SK-N-SH treated with all-trans-retinoic acid at 6 μM for 48 hours (cell line): ENCODE results near the gene ABCC1.

Source experiments
- ATAC-seq: fragments of 200-7000 bp; cut with Tn5 transposase; 3 replicates; pipeline ENCODE4 v1.9.1; 2020; ENCODE audit warnings: mild to moderate bottlenecking, moderate library complexity
- ARNTL ChIP-seq: fragments of 450-650 bp; formaldehyde crosslinking; IDR thresholded peaks from 2 replicates; pipeline ENCODE4 v1.5.0; 2020; ENCODE audit warnings: low read depth, mild to moderate bottlenecking, moderate library complexity, borderline replicate concordance
- BACH2 ChIP-seq: fragments of 250-450 bp; sonication (Bioruptor Pico); IDR thresholded peaks from 2 replicates; pipeline ENCODE4 v1.9.0; 2021; ENCODE audit warnings: mild to moderate bottlenecking, borderline replicate concordance
- CSDC2 ChIP-seq: fragments of 250-450 bp; sonication (Bioruptor Pico); IDR thresholded peaks from 2 replicates; pipeline ENCODE4 v1.5.0; 2020; ENCODE audit warnings: mild to moderate bottlenecking, moderate library complexity
- ESRRG ChIP-seq: fragments of 250-450 bp; sonication (Bioruptor Pico); IDR thresholded peaks from 2 replicates; pipeline ENCODE4 v1.6.1; 2021; ENCODE audit warnings: mild to moderate bottlenecking
- GLIS3 ChIP-seq: fragments of 250-450 bp; sonication (Bioruptor Pico); IDR thresholded peaks from 2 replicates; pipeline ENCODE4 v1.5.0; 2020; ENCODE audit warnings: mild to moderate bottlenecking, moderate library complexity
- ISL1 ChIP-seq: fragments of 250-450 bp; sonication (Bioruptor Pico); IDR thresholded peaks from 2 replicates; pipeline ENCODE4 v2.1.2; 2022; ENCODE audit warnings: mild to moderate bottlenecking, moderate library complexity
- OSR1 ChIP-seq: fragments of 250-450 bp; sonication (Bioruptor Pico); IDR thresholded peaks from 2 replicates; pipeline ENCODE4 v1.8.0; 2022; ENCODE audit warnings: moderate library complexity, mild to moderate bottlenecking, inconsistent platforms
- PPARA ChIP-seq: fragments of 250-450 bp; sonication (Bioruptor Pico); IDR thresholded peaks from 2 replicates; pipeline ENCODE4 v1.5.0; 2020; ENCODE audit warnings: mild to moderate bottlenecking, borderline replicate concordance
- RARB ChIP-seq: fragments of 250-450 bp; sonication (Bioruptor Pico); IDR thresholded peaks from 2 replicates; pipeline ENCODE4 v1.8.0; 2021; ENCODE audit warnings: mild to moderate bottlenecking, moderate library complexity
- SNAI2 ChIP-seq: fragments of 250-450 bp; sonication (Bioruptor Pico); IDR thresholded peaks from 2 replicates; pipeline ENCODE4 v1.5.0; 2020; ENCODE audit warnings: mild to moderate bottlenecking, moderate library complexity
- TCF4 ChIP-seq: fragments of 250-450 bp; sonication (Bioruptor Pico); IDR thresholded peaks from 2 replicates; pipeline ENCODE4 v1.8.0; 2021; ENCODE audit warnings: mild to moderate bottlenecking, moderate library complexity, borderline replicate concordance
- TSHZ2 ChIP-seq: fragments of 250-450 bp; sonication (Bioruptor Pico); IDR thresholded peaks from 2 replicates; pipeline ENCODE4 v1.5.0; 2020; ENCODE audit warnings: mild to moderate bottlenecking, moderate library complexity
- ZC3H10 ChIP-seq: fragments of 250-450 bp; sonication (Bioruptor Pico); IDR thresholded peaks from 2 replicates; pipeline ENCODE4 v1.5.1; 2021; ENCODE audit warnings: mild to moderate bottlenecking, moderate library complexity
- ZFP3 ChIP-seq: fragments of 250-450 bp; sonication (Bioruptor Pico); IDR thresholded peaks from 2 replicates; pipeline ENCODE4 v1.5.0; 2020; ENCODE audit warnings: mild to moderate bottlenecking, moderate library complexity
- ZFP30 ChIP-seq: fragments of 450-650 bp; formaldehyde crosslinking; IDR thresholded peaks from 2 replicates; pipeline ENCODE4 v1.5.0; 2022; ENCODE audit warnings: mild to moderate bottlenecking, moderate library complexity
- ZNF70 ChIP-seq: fragments of 450-650 bp; formaldehyde crosslinking; IDR thresholded peaks from 2 replicates; pipeline ENCODE4 v1.5.0; 2020; ENCODE audit warnings: mild to moderate bottlenecking, moderate library complexity
- ZNF8 ChIP-seq: fragments of 450-650 bp; formaldehyde crosslinking; IDR thresholded peaks from 2 replicates; pipeline ENCODE4 v1.5.0; 2020; ENCODE audit warnings: mild to moderate bottlenecking, moderate library complexity
- TF ChIP-seq, protein P1 (sequence below): fragments of 250-450 bp; sonication (Bioruptor Pico); IDR thresholded peaks from 2 replicates; pipeline ENCODE4 v1.8.0; 2021; ENCODE audit warnings: low read depth, mild to moderate bottlenecking, moderate library complexity, borderline replicate concordance
- TF ChIP-seq, protein P2 (sequence below): fragments of 250-450 bp; sonication (Bioruptor Pico); IDR thresholded peaks from 2 replicates; pipeline ENCODE4 v1.5.1; 2021; ENCODE audit warnings: mild to moderate bottlenecking, moderate library complexity
- TF ChIP-seq, protein P3 (sequence below): fragments of 250-450 bp; sonication (Bioruptor Pico); IDR thresholded peaks from 2 replicates; pipeline ENCODE4 v1.8.0; 2020; ENCODE audit warnings: mild to moderate bottlenecking, moderate library complexity, borderline replicate concordance
- TF ChIP-seq, protein P4 (sequence below): fragments of 250-450 bp; sonication (Bioruptor Pico); IDR thresholded peaks from 2 replicates; pipeline ENCODE4 v1.5.1; 2020; ENCODE audit warnings: low read depth, mild to moderate bottlenecking, moderate library complexity

ABCC1 gene

GRCh38 chr16:16138034-16138635, 188.7 kb downstream of the ABCC1 start:
- TF ChIP-seq SNAI2 (CRISPR knock-in tag) (no peak), TSHZ2 (CRISPR knock-in tag) (no peak), ISL1 (CRISPR knock-in tag) (no peak), TCF4 (CRISPR knock-in tag) (no peak), BACH2 (CRISPR knock-in tag) (no peak), ZNF70 (CRISPR knock-in tag) (no peak), OSR1 (CRISPR knock-in tag) (no peak), ESRRG (no peak), ZFP30 (CRISPR knock-in tag) (no peak)
- TF ChIP-seq, protein P1, sequence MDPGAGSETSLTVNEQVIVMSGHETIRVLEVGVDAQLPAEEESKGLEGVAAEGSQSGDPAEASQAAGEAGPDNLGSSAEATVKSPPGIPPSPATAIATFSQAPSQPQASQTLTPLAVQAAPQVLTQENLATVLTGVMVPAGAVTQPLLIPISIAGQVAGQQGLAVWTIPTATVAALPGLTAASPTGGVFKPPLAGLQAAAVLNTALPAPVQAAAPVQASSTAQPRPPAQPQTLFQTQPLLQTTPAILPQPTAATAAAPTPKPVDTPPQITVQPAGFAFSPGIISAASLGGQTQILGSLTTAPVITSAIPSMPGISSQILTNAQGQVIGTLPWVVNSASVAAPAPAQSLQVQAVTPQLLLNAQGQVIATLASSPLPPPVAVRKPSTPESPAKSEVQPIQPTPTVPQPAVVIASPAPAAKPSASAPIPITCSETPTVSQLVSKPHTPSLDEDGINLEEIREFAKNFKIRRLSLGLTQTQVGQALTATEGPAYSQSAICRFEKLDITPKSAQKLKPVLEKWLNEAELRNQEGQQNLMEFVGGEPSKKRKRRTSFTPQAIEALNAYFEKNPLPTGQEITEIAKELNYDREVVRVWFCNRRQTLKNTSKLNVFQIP: no peak
- TF ChIP-seq, protein P2, sequence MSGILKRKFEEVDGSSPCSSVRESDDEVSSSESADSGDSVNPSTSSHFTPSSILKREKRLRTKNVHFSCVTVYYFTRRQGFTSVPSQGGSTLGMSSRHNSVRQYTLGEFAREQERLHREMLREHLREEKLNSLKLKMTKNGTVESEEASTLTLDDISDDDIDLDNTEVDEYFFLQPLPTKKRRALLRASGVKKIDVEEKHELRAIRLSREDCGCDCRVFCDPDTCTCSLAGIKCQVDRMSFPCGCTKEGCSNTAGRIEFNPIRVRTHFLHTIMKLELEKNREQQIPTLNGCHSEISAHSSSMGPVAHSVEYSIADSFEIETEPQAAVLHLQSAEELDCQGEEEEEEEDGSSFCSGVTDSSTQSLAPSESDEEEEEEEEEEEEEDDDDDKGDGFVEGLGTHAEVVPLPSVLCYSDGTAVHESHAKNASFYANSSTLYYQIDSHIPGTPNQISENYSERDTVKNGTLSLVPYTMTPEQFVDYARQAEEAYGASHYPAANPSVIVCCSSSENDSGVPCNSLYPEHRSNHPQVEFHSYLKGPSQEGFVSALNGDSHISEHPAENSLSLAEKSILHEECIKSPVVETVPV (CRISPR knock-in tag): no peak
- TF ChIP-seq, protein P3, sequence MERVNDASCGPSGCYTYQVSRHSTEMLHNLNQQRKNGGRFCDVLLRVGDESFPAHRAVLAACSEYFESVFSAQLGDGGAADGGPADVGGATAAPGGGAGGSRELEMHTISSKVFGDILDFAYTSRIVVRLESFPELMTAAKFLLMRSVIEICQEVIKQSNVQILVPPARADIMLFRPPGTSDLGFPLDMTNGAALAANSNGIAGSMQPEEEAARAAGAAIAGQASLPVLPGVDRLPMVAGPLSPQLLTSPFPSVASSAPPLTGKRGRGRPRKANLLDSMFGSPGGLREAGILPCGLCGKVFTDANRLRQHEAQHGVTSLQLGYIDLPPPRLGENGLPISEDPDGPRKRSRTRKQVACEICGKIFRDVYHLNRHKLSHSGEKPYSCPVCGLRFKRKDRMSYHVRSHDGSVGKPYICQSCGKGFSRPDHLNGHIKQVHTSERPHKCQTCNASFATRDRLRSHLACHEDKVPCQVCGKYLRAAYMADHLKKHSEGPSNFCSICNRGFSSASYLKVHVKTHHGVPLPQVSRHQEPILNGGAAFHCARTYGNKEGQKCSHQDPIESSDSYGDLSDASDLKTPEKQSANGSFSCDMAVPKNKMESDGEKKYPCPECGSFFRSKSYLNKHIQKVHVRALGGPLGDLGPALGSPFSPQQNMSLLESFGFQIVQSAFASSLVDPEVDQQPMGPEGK (CRISPR knock-in tag): no peak
- ATAC-seq: no peak

DNA sequence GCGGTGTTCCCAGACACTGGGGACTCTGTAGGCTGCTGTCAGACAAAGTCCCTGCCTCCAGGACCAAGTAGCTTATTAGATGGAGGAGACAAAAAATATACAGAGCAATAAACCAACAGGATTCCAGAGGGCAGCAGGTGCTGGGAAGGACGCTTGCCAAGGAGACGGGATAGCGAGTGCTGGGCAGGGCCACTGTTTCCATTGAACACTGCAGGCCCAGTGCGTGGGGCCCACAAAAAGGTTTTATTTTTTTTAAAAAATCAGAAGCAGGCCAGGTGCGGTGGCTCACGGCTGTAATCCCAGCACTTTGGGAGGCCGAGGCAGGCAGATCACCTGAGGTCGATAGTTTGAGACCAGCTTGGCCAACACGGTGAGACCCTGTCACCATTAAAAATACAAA, 189.6 kb downstream of the ABCC1 start:
- TF ChIP-seq SNAI2 (CRISPR knock-in tag): no peak
- TF ChIP-seq RARB: no peak
- TF ChIP-seq GLIS3 (CRISPR knock-in tag): no peak
- no peak for TF ChIP-seq ESRRG
- TF ChIP-seq TCF4 (CRISPR knock-in tag): no peak
- TF ChIP-seq TSHZ2 (CRISPR knock-in tag): no peak
- no peak for TF ChIP-seq ZFP30 (CRISPR knock-in tag)
- TF ChIP-seq, protein P1: no peak
- TF ChIP-seq OSR1 (CRISPR knock-in tag): no peak
- TF ChIP-seq, protein P3 (CRISPR knock-in tag): no peak
- TF ChIP-seq, protein P4, sequence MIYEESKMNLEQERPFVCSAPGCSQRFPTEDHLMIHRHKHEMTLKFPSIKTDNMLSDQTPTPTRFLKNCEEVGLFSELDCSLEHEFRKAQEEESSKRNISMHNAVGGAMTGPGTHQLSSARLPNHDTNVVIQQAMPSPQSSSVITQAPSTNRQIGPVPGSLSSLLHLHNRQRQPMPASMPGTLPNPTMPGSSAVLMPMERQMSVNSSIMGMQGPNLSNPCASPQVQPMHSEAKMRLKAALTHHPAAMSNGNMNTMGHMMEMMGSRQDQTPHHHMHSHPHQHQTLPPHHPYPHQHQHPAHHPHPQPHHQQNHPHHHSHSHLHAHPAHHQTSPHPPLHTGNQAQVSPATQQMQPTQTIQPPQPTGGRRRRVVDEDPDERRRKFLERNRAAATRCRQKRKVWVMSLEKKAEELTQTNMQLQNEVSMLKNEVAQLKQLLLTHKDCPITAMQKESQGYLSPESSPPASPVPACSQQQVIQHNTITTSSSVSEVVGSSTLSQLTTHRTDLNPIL (CRISPR knock-in tag): no peak
- TF ChIP-seq ARNTL (CRISPR knock-in tag): no peak
- TF ChIP-seq CSDC2: no peak
- TF ChIP-seq PPARA (CRISPR knock-in tag): no peak
- TF ChIP-seq ISL1 (CRISPR knock-in tag): no peak
- TF ChIP-seq ZFP3 (CRISPR knock-in tag): no peak
- TF ChIP-seq ZNF70 (CRISPR knock-in tag): no peak
- TF ChIP-seq, protein P2 (CRISPR knock-in tag): no peak
- TF ChIP-seq ZC3H10 (CRISPR knock-in tag): no peak
- TF ChIP-seq ZNF8 (CRISPR knock-in tag): no peak
- TF ChIP-seq, all 23 proteins: peak for 0
- ATAC-seq: no peak
